Effector memory CD4-positive, alpha-beta T cell (primary cell): ENCODE data around the gene CYP2R1.

Source experiments
- DNase-seq, 3 donors: peaks; one replicate each; pipeline ENCODE4 v3.0.0-alpha.2; 2020
- H3K27ac ChIP-seq: 2 replicates; pipeline ENCODE4 v1.7.0; 2013; ENCODE audit warnings: mild to moderate bottlenecking, low read length, moderate library complexity; ENCODE audit not compliant: insufficient read depth, poor library complexity, severe bottlenecking
- H3K27me3 ChIP-seq: replicated peaks from 2 replicates; pipeline ENCODE4 v1.7.0; 2013; ENCODE audit warnings: mild to moderate bottlenecking, low read length; ENCODE audit not compliant: insufficient read depth, control insufficient read depth, poor library complexity, severe bottlenecking
- H3K36me3 ChIP-seq: 2 replicates; pipeline ENCODE4 v1.7.0; 2013; ENCODE audit warnings: mild to moderate bottlenecking, low read length, moderate library complexity; ENCODE audit not compliant: control insufficient read depth, insufficient read depth
- H3K4me1 ChIP-seq: 2 replicates; pipeline ENCODE4 v1.7.0; 2013; ENCODE audit warnings: low read length, mild to moderate bottlenecking; ENCODE audit not compliant: control insufficient read depth, insufficient read depth, poor library complexity, severe bottlenecking
- H3K4me3 ChIP-seq: 2 replicates; pipeline ENCODE4 v1.7.0; 2013; ENCODE audit warnings: low read length, low read depth, mild to moderate bottlenecking; ENCODE audit not compliant: insufficient read depth, poor library complexity, severe bottlenecking
- H3K9me3 ChIP-seq: 2 replicates; pipeline ENCODE4 v1.7.0; 2013; ENCODE audit warnings: mild to moderate bottlenecking, low read length, moderate library complexity; ENCODE audit not compliant: control insufficient read depth

The CYP2R1 gene

DNA sequence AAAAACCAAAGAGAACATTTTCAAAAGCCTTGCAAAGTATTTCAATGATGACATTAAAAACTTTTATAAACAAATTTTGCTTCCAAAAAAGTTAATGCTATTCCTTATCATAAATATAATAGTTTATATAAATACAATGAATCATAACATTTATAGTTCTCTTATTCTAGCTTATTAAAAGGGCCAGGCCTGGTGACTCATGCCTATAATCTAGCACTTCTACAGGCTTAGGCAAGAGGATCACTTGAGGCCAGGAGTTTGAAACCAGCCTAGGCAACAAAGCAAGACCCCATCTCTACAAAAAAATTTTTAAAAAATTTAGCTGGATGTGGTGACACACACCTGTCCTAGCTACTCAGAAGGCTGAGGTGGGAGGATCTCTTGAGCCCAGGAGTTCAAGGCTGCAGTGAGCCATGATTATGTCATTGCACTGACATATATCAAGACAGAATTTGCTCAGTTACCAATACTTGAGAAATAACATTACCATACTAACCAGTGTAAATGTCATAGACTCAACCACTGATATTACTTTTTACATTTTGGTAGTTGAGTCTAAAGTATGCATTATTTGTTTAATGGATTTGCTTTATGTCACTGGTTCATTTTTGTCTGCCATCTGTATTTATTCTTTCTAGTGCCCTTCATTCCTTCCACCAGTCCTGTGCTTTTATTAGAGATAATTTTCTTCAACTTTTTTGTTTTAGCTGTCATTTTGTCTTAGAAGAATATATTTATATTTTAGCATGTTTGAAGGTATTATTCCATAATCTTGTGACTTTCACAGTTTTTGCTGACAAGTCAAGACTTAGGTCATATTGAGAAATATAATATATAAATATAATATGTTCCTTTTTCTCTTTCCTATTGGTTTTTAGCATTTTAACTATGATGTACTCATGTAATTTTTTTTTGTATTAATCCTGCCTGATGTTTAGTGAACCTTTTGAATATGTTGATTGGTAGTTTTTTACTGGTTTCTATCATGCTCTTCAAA, 56.2 kb downstream of the CYP2R1 start:
- H3K4me1 ChIP-seq = no peaks in the 10 kb centered on the region
- no peak for DNase-seq
- H3K27ac ChIP-seq = no peak overlapping the region
- peaks cover 18% of the 10 kb centered on the region for H3K36me3 ChIP-seq
- no peak overlapping the region for H3K4me3 ChIP-seq
- no peaks in the 10 kb centered on the region for H3K27me3 ChIP-seq
- no peaks in the 10 kb centered on the region for H3K9me3 ChIP-seq
